Measurements from ENCODE around the gene KRTAP10-4. TPM values are rescaled to one million over a fixed set of nuclear protein-coding genes. Genes with fewer than 3 reads are reported as not detected.
"Not testable (repeated sequence)": the region's sequence is repeated elsewhere in the genome, so short reads cannot be mapped to it uniquely, and the experiment has no call there.

The KRTAP10-4 gene
- total and polyA plus RNA-seq, 3 donors from 2014 or later, result 0.24 TPM; not detected in 2

DNA sequence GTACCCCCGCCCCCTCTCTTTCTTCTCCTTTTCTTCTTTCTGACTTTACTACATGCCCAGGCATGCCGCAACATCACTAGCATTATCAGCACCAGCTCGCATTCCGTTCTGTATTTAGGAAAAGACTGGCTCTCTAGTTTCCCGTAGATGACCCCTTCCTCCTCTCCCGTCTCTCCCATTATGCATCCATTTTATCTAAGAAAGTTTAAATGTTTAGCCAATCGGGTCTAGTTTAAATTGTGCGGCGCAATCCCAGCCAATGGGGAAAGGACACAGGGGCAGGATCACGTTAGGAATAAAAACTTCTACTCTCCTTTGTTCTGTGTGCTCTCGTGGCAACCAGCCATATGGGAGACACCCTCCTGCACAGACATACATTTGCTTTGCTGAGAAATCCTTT is 24.5 kb downstream of the KRTAP10-4 start:
- intact Hi-C loops (cut with DNase I; ENCODE audit: low total_unique reads), result no loop called here
- no peaks in the 10 kb centered on the region for H3K27me3 ChIP-seq

DNA sequence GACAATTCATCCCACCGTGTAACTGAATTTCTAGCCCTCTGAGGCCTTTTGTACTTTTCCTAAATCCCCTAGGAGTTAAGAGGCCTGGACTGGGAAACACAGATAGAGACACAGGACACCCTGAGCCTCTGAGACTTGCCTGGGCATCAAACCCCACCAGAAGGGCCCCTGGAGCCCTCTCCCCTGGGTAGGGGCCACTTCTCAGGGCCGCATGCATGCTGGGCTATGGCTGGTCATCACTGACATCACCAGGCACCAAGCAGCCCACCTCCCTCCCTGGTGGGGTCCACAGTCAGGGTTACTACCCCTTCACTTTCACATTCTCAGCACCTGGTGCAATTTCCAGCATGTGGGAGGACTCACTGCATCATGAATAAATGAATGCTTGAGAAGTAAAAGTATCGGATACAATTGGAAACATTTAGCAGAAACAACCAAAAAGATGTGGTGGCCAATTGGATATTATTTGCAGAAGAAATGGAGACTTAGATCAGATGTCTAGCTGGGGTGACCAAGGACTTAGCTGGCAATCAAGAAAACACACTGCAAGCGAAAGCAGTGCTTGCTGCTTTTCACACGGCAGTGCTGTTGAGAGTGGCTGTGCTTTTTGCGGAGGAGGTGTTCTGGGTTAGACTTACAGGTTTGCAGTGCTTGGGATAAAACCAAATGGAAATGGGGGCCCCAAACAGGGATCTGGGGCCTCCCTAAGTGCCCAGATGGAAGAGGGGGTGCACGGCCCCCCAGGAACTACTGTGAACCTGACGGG is 25.9 kb downstream of the KRTAP10-4 start:
- Histone ChIP-seq H3K9me3 (no peaks in the 10 kb centered on the region), H3K36me3 (ENCODE audit: low read depth, missing control alignments) (no peaks in the 10 kb centered on the region), H3K27ac (no peak overlapping the region), H3K4me1 (no peaks in the 10 kb centered on the region), H3K27me3 (no peaks in the 10 kb centered on the region), H3K4me3 (no peak overlapping the region)
- intact Hi-C loops (cut with DNase I; ENCODE audit: low total_unique reads), result no loop called here
- DNase-seq, result no peak
- TF ChIP-seq, protein P1, sequence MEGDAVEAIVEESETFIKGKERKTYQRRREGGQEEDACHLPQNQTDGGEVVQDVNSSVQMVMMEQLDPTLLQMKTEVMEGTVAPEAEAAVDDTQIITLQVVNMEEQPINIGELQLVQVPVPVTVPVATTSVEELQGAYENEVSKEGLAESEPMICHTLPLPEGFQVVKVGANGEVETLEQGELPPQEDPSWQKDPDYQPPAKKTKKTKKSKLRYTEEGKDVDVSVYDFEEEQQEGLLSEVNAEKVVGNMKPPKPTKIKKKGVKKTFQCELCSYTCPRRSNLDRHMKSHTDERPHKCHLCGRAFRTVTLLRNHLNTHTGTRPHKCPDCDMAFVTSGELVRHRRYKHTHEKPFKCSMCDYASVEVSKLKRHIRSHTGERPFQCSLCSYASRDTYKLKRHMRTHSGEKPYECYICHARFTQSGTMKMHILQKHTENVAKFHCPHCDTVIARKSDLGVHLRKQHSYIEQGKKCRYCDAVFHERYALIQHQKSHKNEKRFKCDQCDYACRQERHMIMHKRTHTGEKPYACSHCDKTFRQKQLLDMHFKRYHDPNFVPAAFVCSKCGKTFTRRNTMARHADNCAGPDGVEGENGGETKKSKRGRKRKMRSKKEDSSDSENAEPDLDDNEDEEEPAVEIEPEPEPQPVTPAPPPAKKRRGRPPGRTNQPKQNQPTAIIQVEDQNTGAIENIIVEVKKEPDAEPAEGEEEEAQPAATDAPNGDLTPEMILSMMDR (IDR thresholded peaks at IDR 0.05), result no peak
- TF ChIP-seq POLR2A (IDR thresholded peaks at IDR 0.05), result no peak
- 80 to 82% methylated on average over 8 of the region's 8 CpGs for WGBS, 2 donors

More for the DNA sequence above, 24.5 kb downstream of the KRTAP10-4 start:
- DNase-seq, result no peak
- Histone ChIP-seq H3K27ac (no peak overlapping the region), H3K36me3 (ENCODE audit: low read depth, missing control alignments) (no peaks in the 10 kb centered on the region), H3K4me3 (no peak overlapping the region), H3K9me3 (no peaks in the 10 kb centered on the region), H3K4me1 (no peaks in the 10 kb centered on the region)
- TF ChIP-seq, protein P1 (IDR thresholded peaks at IDR 0.05), result no peak
- no peak for TF ChIP-seq POLR2A (IDR thresholded peaks at IDR 0.05)
- WGBS, 2 donors, result 73 to 79% methylated on average over 11 of the region's 11 CpGs

DNA sequence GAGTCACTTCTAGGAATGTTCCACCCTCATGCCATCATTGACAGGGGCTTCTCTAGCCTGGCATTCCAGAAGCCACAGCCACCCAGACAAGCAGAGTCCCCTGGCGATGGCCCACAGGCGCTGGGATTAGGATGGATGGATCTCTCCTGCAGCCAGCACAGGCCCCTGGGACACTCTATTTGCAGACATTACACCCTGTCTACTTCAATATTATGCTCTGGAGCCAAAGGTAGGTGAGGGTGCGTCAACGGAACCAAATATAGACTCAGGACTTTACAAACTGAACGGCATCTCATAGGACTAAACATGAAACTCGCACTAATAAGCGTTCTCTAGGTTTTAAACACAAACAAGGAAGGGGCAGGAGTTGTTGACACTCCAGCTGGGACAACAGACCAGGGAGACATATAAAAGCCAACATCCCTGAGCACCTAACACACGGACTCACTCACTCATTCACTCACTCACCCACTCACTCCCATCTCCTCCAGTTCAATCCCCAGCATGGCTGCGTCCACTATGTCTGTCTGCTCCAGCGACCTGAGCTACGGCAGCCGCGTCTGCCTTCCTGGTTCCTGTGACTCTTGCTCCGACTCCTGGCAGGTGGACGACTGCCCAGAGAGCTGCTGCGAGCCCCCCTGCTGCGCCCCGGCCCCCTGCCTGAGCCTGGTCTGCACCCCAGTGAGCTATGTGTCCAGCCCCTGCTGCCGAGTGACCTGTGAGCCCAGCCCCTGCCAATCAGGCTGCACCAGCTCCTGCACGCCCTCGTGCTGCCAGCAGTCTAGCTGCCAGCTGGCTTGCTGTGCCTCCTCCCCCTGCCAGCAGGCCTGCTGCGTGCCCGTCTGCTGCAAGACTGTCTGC is 26.8 kb downstream of the KRTAP10-4 start, which contains the start of gene KRTAP10-7:
Gene KRTAP10-7, plus strand, starts transcription at position 480 of the 861 bp plus-strand sequence. Its CDS starts 25 bp downstream, at position 505.
- WGBS, 2 donors, result 79 to 81% methylated on average over 15 to 23 of the region's 23 CpGs
- H3K36me3 ChIP-seq (ENCODE audit: low read depth, missing control alignments); H3K4me1 ChIP-seq; H3K9me3 ChIP-seq; H3K27me3 ChIP-seq; H3K27ac ChIP-seq; DNase-seq; intact Hi-C loops (cut with DNase I; ENCODE audit: low total_unique reads); H3K4me3 ChIP-seq: not testable (repeated sequence)

DNA sequence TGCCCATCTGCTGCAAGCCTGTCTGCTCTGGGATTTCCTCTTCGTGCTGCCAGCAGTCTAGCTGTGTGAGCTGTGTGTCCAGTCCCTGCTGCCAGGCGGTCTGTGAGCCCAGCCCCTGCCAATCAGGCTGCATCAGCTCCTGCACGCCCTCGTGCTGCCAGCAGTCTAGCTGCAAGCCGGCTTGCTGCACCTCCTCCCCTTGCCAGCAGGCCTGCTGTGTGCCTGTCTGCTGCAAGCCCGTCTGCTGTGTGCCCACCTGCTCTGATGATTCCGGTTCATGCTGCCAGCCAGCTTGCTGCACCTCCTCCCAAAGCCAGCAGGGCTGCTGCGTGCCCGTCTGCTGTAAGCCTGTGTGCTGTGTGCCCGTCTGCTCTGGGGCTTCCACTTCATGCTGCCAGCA is 27.6 kb downstream of the KRTAP10-4 start:
- H3K4me3 ChIP-seq; H3K27me3 ChIP-seq; intact Hi-C loops (cut with DNase I; ENCODE audit: low total_unique reads); H3K27ac ChIP-seq; H3K36me3 ChIP-seq (ENCODE audit: low read depth, missing control alignments); H3K4me1 ChIP-seq; DNase-seq; H3K9me3 ChIP-seq: not testable (repeated sequence)
- 49 to 90% methylated on average over 5 to 7 of the region's 10 CpGs for WGBS, 2 donors

DNA sequence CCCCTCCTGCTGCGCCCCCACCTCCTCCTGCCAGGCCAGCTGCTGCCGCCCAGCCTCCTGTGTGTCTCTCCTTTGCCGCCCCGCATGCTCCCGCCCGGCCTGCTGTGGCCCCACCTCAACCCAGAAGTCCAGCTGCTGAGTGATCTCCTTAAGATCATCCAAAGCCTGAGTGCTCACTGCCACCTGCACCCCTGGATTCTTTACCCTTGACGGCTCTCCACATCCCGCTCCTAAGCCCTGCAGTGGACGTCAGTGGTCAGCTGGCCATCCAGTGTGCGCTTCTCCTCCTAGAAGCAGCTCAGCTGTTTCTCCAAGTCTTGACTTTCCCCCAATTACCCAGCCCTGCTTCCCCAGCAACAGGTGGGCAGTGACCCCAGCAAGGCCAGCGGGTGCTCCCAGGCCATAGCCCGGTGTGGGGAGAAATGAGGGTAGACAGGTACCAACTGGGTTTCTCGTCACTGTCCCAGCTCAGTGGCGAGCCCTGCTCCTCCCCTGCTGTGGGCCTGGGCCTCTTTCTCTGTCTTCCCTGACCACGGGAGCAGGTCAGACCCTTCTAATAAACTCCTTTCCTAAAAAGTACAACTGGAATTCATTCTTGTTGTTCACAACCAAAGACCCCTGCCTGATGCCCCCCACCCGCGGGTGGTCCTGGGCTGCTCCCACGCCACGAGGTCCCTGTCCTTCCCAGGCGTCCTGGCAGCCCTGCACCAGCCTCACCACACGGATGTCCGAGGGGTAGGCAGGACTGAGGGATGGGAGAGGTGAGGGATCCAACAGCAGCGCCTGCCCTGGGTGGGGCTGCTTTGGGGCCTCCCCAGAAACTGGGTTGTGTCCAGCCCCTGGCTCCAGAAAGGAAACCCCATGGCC is 28.3 kb downstream of the KRTAP10-4 start:
- DNase-seq, result no peak
- TF ChIP-seq POLR2A (IDR thresholded peaks at IDR 0.05), result no peak
- TF ChIP-seq, protein P1 (IDR thresholded peaks at IDR 0.05), result no peak
- WGBS, 2 donors, result 72 to 92% methylated on average over 14 to 23 of the region's 23 CpGs
- no peaks in the 10 kb centered on the region for H3K4me1 ChIP-seq
- intact Hi-C loops (cut with DNase I; ENCODE audit: low total_unique reads), result no loop called here
- no peaks in the 10 kb centered on the region for H3K27me3 ChIP-seq
- no peaks in the 10 kb centered on the region for H3K36me3 ChIP-seq (ENCODE audit: low read depth, missing control alignments)
- H3K9me3 ChIP-seq, result no peaks in the 10 kb centered on the region
- H3K27ac ChIP-seq, result no peak overlapping the region
- no peak overlapping the region for H3K4me3 ChIP-seq
